Parathyroid adenoma (tissue), 2 donors: ENCODE measurements around the gene MEOX2.

ENCODE experiments used
- H2AFZ ChIP-seq: fragments of 300-600 bp; sonication (generic); one replicate; pipeline ENCODE4 v1.7.0; 2017; ENCODE audit warnings: antibody characterized with exemption, mild to moderate bottlenecking
- H3K27ac ChIP-seq: fragments of 300-600 bp; sonication (generic); one replicate; pipeline ENCODE4 v1.7.0; 2017
- H3K27me3 ChIP-seq: fragments of 300-600 bp; sonication (generic); one replicate; pipeline ENCODE4 v1.7.0; 2017; ENCODE audit warnings: low read length; ENCODE audit not compliant: control insufficient read depth, insufficient read depth
- H3K36me3 ChIP-seq: fragments of 300-600 bp; sonication (generic); one replicate; pipeline ENCODE4 v1.7.0; 2017; ENCODE audit warnings: low read length; ENCODE audit not compliant: control insufficient read depth, insufficient read depth
- H3K4me1 ChIP-seq: fragments of 300-600 bp; sonication (generic); one replicate; pipeline ENCODE4 v1.7.0; 2017; ENCODE audit warnings: control low read depth
- H3K4me2 ChIP-seq: fragments of 300-600 bp; sonication (generic); one replicate; pipeline ENCODE4 v1.7.0; 2017; ENCODE audit warnings: low read length
- H3K4me3 ChIP-seq: fragments of 300-600 bp; sonication (generic); one replicate; pipeline ENCODE4 v1.7.0; 2017; ENCODE audit warnings: low read depth, low read length
- H3K79me2 ChIP-seq: fragments of 300-600 bp; sonication (generic); one replicate; pipeline ENCODE4 v1.7.0; 2017; ENCODE audit warnings: control low read depth
- H3K9ac ChIP-seq: fragments of 300-600 bp; sonication (generic); one replicate; pipeline ENCODE4 v1.7.0; 2017; ENCODE audit warnings: mild to moderate bottlenecking
- H3K9me3 ChIP-seq: fragments of 300-600 bp; sonication (generic); one replicate; pipeline ENCODE4 v1.7.0; 2017; ENCODE audit warnings: low read length; ENCODE audit not compliant: control insufficient read depth
- CTCF ChIP-seq: fragments of 300-600 bp; sonication (generic); IDR thresholded peaks from one replicate; pipeline ENCODE4 v1.7.0; 2017; ENCODE audit warnings: antibody characterized with exemption, mild to moderate bottlenecking
- donor health status: primary hyperparathyroidism.

Gene MEOX2

DNA sequence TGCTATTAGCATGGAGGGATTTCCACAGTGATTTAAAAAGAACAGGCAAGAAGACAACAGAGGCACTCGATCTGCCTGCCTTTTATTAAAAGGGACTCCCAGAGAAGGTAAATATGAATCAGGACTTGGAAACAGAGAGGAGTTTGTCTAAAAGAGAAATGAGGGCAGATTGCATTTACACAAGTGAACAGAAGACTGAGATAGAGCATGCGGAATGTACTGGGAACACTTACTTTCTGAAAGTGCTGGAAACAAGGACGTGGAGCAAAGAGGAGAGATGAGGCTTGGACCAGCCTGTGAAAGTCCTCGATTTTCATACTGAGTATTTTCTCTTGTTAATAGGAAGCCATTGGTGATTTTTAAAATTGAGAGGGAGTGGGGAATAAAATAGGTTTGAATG lies 35.7 kb downstream of the MEOX2 start:
- H3K4me2 ChIP-seq: no peak overlapping the region
- no peak for TF ChIP-seq CTCF
- H2AFZ ChIP-seq: no peak overlapping the region
- no peak overlapping the region for H3K9ac ChIP-seq
- H3K27me3 ChIP-seq: no peaks in the 10 kb centered on the region
- H3K36me3 ChIP-seq: no peaks in the 10 kb centered on the region
- no peaks in the 10 kb centered on the region for H3K9me3 ChIP-seq
- H3K27ac ChIP-seq: no peak overlapping the region
- no peak overlapping the region for H3K4me3 ChIP-seq
- no peaks in the 10 kb centered on the region for H3K4me1 ChIP-seq
- H3K79me2 ChIP-seq: no peaks in the 10 kb centered on the region

GRCh38 chr7:15648461-15648961 lies 38.0 kb downstream of the MEOX2 start:
- Histone ChIP-seq H3K4me3 (no peak overlapping the region), H3K9me3 (no peaks in the 10 kb centered on the region), H3K9ac (no peak overlapping the region), H3K4me1 (no peaks in the 10 kb centered on the region), H2AFZ (no peak overlapping the region), H3K27me3 (no peaks in the 10 kb centered on the region), H3K79me2 (no peaks in the 10 kb centered on the region), H3K4me2 (no peak overlapping the region), H3K27ac (no peak overlapping the region), H3K36me3 (no peaks in the 10 kb centered on the region)
- TF ChIP-seq CTCF: no peak

DNA sequence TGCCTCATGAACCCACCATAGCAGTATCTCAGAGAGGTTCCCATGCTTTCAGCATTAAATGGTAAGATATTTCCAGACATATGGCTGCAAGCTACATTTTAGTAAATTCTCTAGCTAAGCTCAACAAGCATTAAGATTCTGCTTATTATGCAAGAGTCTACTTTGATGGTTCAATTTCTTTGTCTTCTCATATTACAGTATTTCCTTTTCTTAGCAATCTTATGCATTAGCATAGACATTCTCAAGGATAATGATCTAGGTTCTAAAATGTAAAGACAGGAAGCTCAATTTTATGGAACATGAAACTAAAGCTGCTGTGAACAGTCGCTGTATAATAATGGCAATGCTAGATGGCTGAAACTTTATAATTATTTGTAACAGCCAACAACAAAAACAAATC lies 39.2 kb downstream of the MEOX2 start:
- H3K4me3 ChIP-seq: no peak overlapping the region
- TF ChIP-seq CTCF: no peak
- H3K36me3 ChIP-seq: no peaks in the 10 kb centered on the region
- no peaks in the 10 kb centered on the region for H3K9me3 ChIP-seq
- no peak overlapping the region for H2AFZ ChIP-seq
- no peak overlapping the region for H3K4me2 ChIP-seq
- no peak overlapping the region for H3K27ac ChIP-seq
- no peak overlapping the region for H3K9ac ChIP-seq
- no peaks in the 10 kb centered on the region for H3K4me1 ChIP-seq
- H3K27me3 ChIP-seq: no peaks in the 10 kb centered on the region
- no peaks in the 10 kb centered on the region for H3K79me2 ChIP-seq

DNA sequence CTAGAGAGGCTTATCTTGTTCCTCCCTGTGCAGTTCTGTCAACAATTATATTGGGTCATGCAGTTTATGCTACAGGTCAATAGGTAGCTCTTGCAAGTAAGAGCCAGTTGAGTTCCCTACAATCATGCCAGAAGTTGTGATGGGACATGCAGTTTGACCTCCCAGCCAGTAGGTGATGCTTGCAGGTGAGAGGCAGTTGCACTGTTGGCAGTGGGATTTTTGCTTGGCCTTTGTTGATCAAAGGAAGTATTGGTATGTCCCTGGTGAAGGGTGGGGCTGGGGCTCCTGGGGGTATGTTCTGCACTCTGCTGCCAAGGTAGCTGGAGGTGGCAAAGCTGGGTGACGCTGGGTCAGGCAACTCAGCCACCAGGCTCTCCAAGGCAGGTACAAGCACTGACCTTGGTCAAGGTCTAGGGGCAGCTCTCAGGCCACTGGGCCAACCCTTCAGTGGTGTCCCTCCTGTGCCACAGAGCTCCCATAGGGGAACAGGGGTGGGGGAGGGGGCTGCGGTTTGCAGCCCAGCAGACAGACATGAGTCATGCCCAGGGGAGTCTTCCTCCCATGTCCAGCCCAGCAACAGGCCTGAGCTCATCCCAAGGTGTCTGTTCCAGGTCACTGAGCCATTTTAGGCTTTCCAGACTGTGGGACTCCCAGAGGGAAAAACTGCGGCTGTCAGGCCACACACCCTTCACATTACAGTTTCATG lies 43.3 kb downstream of the MEOX2 start:
- no peaks in the 10 kb centered on the region for H3K36me3 ChIP-seq
- H3K27ac ChIP-seq: no peak overlapping the region
- no peak overlapping the region for H3K4me3 ChIP-seq
- H2AFZ ChIP-seq: no peak overlapping the region
- no peaks in the 10 kb centered on the region for H3K4me1 ChIP-seq
- TF ChIP-seq CTCF: no peak
- H3K27me3 ChIP-seq: no peaks in the 10 kb centered on the region
- H3K9ac ChIP-seq: no peak overlapping the region
- no peaks in the 10 kb centered on the region for H3K9me3 ChIP-seq
- H3K79me2 ChIP-seq: no peaks in the 10 kb centered on the region
- no peak overlapping the region for H3K4me2 ChIP-seq

- Histone ChIP-seq H3K9me3 (no peaks in the 10 kb centered on the region), H2AFZ (no peak overlapping the region), H3K4me1 (no peaks in the 10 kb centered on the region), H3K27ac (no peak overlapping the region), H3K4me3 (no peak overlapping the region), H3K27me3 (no peaks in the 10 kb centered on the region), H3K4me2 (no peak overlapping the region), H3K36me3 (no peaks in the 10 kb centered on the region), H3K9ac (no peak overlapping the region), H3K79me2 (no peaks in the 10 kb centered on the region)
- no peak for TF ChIP-seq CTCF
Observed at GRCh38 chr7:15628876-15629275, 57.6 kb downstream of the MEOX2 start.
